Muscle layer of duodenum (tissue), 2 donors: ENCODE data around the gene POLE2.
"Not testable (repeated sequence)": the region's sequence is repeated elsewhere in the genome, so short reads cannot be mapped to it uniquely, and the experiment has no call there.

Source experiments
- H3K27ac ChIP-seq: one replicate; pipeline ENCODE4 v1.7.0; 2013; ENCODE audit warnings: mild to moderate bottlenecking, low read length
- H3K27me3 ChIP-seq: one replicate; pipeline ENCODE4 v1.7.0; 2013; ENCODE audit warnings: low read depth, mild to moderate bottlenecking, control low read depth, low read length
- H3K36me3 ChIP-seq, 2 donors: one replicate each; pipeline ENCODE4 v1.7.0; 2013; ENCODE audit warnings: low read length in 2 of 2, control low read depth in 1 of 2, mild to moderate bottlenecking in 1 of 2; ENCODE audit not compliant: insufficient read depth in 2 of 2, control insufficient read depth in 1 of 2
- H3K4me1 ChIP-seq, 2 donors: one replicate each; pipeline ENCODE4 v1.7.0; 2013; ENCODE audit warnings: low read length in 2 of 2, mild to moderate bottlenecking in 2 of 2, control low read depth in 1 of 2, moderate library complexity in 1 of 2; ENCODE audit not compliant: insufficient read depth in 2 of 2, control insufficient read depth in 1 of 2
- H3K4me3 ChIP-seq, 2 donors: one replicate each; pipeline ENCODE4 v1.7.0; 2013; ENCODE audit warnings: low read length in 2 of 2, low read depth in 1 of 2, mild to moderate bottlenecking in 1 of 2
- H3K9me3 ChIP-seq, 2 donors: one replicate each; pipeline ENCODE4 v1.7.0; 2013; ENCODE audit warnings: low read length in 2 of 2, control low read depth in 1 of 2, mild to moderate bottlenecking in 1 of 2; ENCODE audit not compliant: control insufficient read depth in 1 of 2
- donor health status: healthy.

Gene POLE2

GRCh38 chr14:49657500-49657899 lies 30.5 kb downstream of the POLE2 start:
- not testable (repeated sequence) for H3K9me3 ChIP-seq, H3K36me3 ChIP-seq, H3K4me1 ChIP-seq, H3K27me3 ChIP-seq, H3K4me3 ChIP-seq, H3K27ac ChIP-seq

DNA sequence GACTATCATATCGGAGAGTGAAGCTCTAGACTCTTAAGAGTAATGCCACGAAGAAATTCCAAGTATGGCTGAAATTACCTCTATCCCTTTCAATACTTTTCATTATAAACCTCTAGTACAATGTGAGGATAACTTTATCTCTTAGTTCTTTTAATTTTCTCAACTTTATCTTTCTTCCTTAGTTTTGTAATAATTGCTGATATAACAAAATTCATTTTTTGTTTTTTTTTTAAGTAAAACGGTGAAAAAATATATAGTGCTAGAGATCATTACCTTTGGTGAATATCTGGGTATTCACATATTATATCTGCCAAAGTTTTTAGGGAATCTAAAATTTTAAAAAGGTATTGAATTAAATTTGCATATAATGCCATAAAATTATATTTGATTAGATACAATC lies 33.5 kb downstream of the POLE2 start:
- no peak overlapping the region for H3K27ac ChIP-seq
- no peaks in the 10 kb centered on the region for H3K4me1 ChIP-seq
- H3K9me3 ChIP-seq: no peaks in the 10 kb centered on the region
- H3K4me3 ChIP-seq: no peak overlapping the region
- no peaks in the 10 kb centered on the region for H3K27me3 ChIP-seq
- no peaks in the 10 kb centered on the region for H3K36me3 ChIP-seq

DNA sequence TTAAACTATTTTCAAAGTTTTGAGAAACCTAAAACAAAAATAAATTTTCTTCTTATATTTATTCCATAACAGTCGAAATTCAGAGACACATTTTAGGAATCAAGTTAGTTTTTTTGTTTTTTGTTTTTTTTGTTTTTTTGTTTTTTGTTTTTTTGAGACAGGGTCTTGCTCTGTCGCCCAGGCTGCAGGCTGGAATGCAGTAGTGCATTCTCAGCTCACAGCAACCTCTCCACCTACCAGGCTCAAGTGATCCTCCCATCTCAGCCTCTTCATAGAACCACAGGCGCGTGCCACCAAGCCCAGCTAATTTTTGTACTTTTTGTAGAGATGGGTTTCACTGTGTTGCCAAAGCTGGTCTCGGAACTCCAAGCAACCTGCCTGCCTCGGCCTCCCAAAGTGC lies 34.5 kb downstream of the POLE2 start:
- Histone ChIP-seq H3K9me3 (no peaks in the 10 kb centered on the region), H3K4me3 (no peak overlapping the region), H3K27me3 (no peaks in the 10 kb centered on the region), H3K27ac (no peak overlapping the region), H3K36me3 (no peaks in the 10 kb centered on the region), H3K4me1 (no peaks in the 10 kb centered on the region)

GRCh38 chr14:49642163-49642562 lies 45.9 kb downstream of the POLE2 start:
- peak overlapping the region; percentile 3 for H3K27ac ChIP-seq
- no peaks in the 10 kb centered on the region for H3K27me3 ChIP-seq
- H3K36me3 ChIP-seq: peaks cover 5 to 8% of the 10 kb centered on the region in 2 donors
- H3K9me3 ChIP-seq: no peaks in the 10 kb centered on the region
- peaks cover 12 to 13% of the 10 kb centered on the region in 2 donors for H3K4me1 ChIP-seq
- H3K4me3 ChIP-seq: peak overlapping the region in 1 of 2 donors; percentile 4

GRCh38 chr14:49641697-49642129 lies 46.3 kb downstream of the POLE2 start:
- H3K36me3 ChIP-seq: peaks cover 4 to 5% of the 10 kb centered on the region in 2 donors
- H3K27ac ChIP-seq: peak overlapping the region; percentile 3
- H3K27me3 ChIP-seq: no peaks in the 10 kb centered on the region
- no peaks in the 10 kb centered on the region for H3K9me3 ChIP-seq
- peaks cover 12 to 16% of the 10 kb centered on the region in 2 donors for H3K4me1 ChIP-seq
- H3K4me3 ChIP-seq: peak overlapping the region in 1 of 2 donors; percentile 4

DNA sequence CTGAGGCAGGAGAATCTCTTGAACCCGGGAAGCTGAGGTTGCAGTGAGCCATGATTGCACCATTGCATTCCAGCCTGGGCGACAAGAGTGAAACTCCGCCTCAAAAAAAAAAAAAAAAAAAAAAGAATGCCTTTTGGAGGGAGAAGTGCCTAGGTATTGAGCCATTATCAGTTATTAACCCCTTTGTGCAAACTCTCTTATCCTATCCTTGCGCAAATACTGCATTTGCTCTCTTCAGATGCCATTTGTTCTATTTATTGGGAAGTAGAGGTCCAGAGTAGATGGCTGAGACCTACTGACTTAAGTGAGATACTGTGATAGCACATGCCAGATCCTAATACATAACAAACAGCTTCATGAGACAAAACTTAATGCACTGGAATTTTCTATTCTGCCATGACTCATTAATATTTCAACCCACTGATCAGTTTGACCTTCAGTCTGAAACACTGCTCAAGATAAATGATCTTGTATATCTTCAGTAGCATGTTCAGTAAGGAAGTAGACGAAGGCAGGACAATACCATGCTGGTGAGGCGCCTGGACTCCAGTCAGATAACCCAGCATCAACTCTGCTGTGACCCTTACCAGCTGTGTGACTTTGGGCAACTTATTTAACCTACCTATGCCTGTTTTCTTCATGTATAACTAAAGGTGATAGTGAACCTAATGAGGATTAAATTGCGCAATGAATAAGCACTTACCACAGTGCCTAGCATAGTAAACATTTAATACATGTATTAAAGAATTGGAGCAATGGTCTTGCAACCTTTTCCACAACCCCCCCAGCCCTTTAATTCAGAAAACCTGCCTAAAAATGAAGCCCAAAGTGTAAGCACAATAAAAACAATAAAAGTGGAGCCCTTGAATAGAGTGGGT lies 47.2 kb downstream of the POLE2 start:
- Histone ChIP-seq H3K4me3 (no peak overlapping the region), H3K27me3 (no peaks in the 10 kb centered on the region), H3K27ac (no peak overlapping the region), H3K4me1 (peaks cover 12 to 25% of the 10 kb centered on the region in 2 donors), H3K9me3 (no peaks in the 10 kb centered on the region), H3K36me3 (peaks cover 4 to 5% of the 10 kb centered on the region in 2 donors)

GRCh38 chr14:49637534-49638078 lies 50.4 kb downstream of the POLE2 start:
- H3K9me3 ChIP-seq: no peaks in the 10 kb centered on the region
- H3K27me3 ChIP-seq: no peaks in the 10 kb centered on the region
- H3K4me3 ChIP-seq: no peak overlapping the region
- H3K36me3 ChIP-seq: peaks cover 4 to 11% of the 10 kb centered on the region in 2 donors
- no peak overlapping the region for H3K27ac ChIP-seq
- peaks cover 12 to 25% of the 10 kb centered on the region in 2 donors for H3K4me1 ChIP-seq

GRCh38 chr14:49636866-49637265 lies 51.1 kb downstream of the POLE2 start:
- H3K4me1 ChIP-seq: peaks cover 6 to 25% of the 10 kb centered on the region in 2 donors
- H3K36me3 ChIP-seq: peaks cover 4 to 11% of the 10 kb centered on the region in 2 donors
- no peaks in the 10 kb centered on the region for H3K27me3 ChIP-seq
- H3K27ac ChIP-seq: no peak overlapping the region
- H3K9me3 ChIP-seq: no peaks in the 10 kb centered on the region
- H3K4me3 ChIP-seq: no peak overlapping the region

GRCh38 chr14:49634547-49635334 lies 53.3 kb downstream of the POLE2 start, which contains the start of gene DNAAF2:
TSS of gene DNAAF2 (minus strand) at chr14:49635244. CDS start at chr14:49635149, 95 bp downstream.
- H3K9me3 ChIP-seq: no peaks in the 10 kb centered on the region
- H3K27ac ChIP-seq: peak within 1 kb of the TSS; percentile 83
- H3K4me3 ChIP-seq: peak within 1 kb of the TSS; percentile 80 to 99
- no peaks in the 10 kb centered on the region for H3K27me3 ChIP-seq
- peaks cover 0 to 34% of the 10 kb centered on the region in 2 donors for H3K4me1 ChIP-seq
- H3K36me3 ChIP-seq: peaks cover 4 to 11% of the 10 kb centered on the region in 2 donors

GRCh38 chr14:49633640-49634546 lies 54.1 kb downstream of the POLE2 start:
- Histone ChIP-seq H3K9me3 (no peaks in the 10 kb centered on the region), H3K4me1 (peaks cover 0 to 34% of the 10 kb centered on the region in 2 donors), H3K27me3 (no peaks in the 10 kb centered on the region), H3K36me3 (peaks cover 4 to 9% of the 10 kb centered on the region in 2 donors), H3K4me3 (peak overlapping the region; percentile 80 to 99), H3K27ac (peak overlapping the region; percentile 83)
